Measurements from ENCODE around the gene AK1. TPM values are rescaled to one million over a fixed set of nuclear protein-coding genes. Genes with fewer than 3 reads are reported as not detected.
"Not testable (repeated sequence)": the region's sequence is repeated elsewhere in the genome, so short reads cannot be mapped to it uniquely, and the experiment has no call there.

Gene AK1
- total and polyA plus RNA-seq, 2 of the 13 experiments (the other 11 are each of a cell fraction or from before 2014, with no cell fraction given), result 19.1 to 32.8 TPM

DNA sequence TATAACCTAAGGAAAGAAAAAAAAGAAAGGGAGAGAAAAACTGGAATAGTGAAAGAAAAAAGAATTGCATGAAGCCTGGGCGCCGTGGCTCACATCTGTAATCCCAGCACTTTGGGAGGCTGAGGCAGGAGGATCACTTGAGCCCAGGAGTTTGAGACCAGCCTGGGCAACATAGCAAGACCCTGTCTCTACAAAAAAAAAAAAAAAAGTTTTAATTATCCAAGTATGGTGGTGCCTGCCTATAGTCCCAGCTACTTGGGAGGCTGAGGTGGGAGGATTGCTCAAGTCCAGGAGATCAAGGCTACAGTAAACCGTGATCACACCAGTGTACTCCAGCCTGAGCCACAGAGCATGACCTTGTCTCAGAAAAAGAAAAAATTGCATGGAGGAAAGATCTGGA is 4.2 kb upstream of the AK1 start:
- CTCF ChIA-PET (ENCODE audit: low intra/inter-chr PET ratio, low total read pairs); H3K36me3 ChIP-seq (replicated peaks in 1 of 2; ENCODE audit: control insufficient read depth in 1 of 2, insufficient read depth in 2 of 2, low read length in 2 of 2); H3K4me2 ChIP-seq (ENCODE audit: low read depth, low read length); H3K4me3 ChIP-seq (replicated peaks in 1 of 3; ENCODE audit: insufficient read depth in 1 of 3, low read depth in 2 of 3, low read length in 3 of 3); H3K27me3 ChIP-seq (ENCODE audit: control insufficient read depth in 1 of 2, insufficient read depth in 2 of 2, low read length in 2 of 2); H4K20me1 ChIP-seq (ENCODE audit: insufficient read depth, low read length); BruUV-seq (replicated peaks); H2AFZ ChIP-seq (ENCODE audit: low read length); H3K9me3 ChIP-seq (ENCODE audit: low read length); intact Hi-C loops (cut with micrococcal nuclease; ENCODE audit: unreplicated experiment); ATAC-seq; in situ Hi-C loops (cut with HindIII; ENCODE audit: extremely low pct_ligation_motif_present, low pct_unique_long_range_greater_than_20kb); H3K9ac ChIP-seq (ENCODE audit: insufficient read depth, low read depth, low read length); H3K27ac ChIP-seq (ENCODE audit: extremely low read length, insufficient read depth, low read length); FAIRE-seq; DNase-seq (ENCODE audit: low spot score); H3K79me2 ChIP-seq (ENCODE audit: insufficient read depth, low read length): not testable (repeated sequence)
- peaks cover 21% of the 10 kb centered on the region for H3K4me1 ChIP-seq (ENCODE audit: insufficient read depth, low read length)
- POLR2A ChIA-PET, result interaction anchor here (1.2 to 2.6 kb wide), 4 partner anchors 16 to 147 kb away, joined by 3 to 12 read pairs (median 4); partner anchors contain the start of gene ST6GALNAC4
- TF ChIP-seq ZNF121 (CRISPR knock-in tag; IDR thresholded peaks at IDR 0.05) (peak; percentile 53; the same call in 1 of the 2 replicates), ZMYM3 (CRISPR knock-in tag; IDR thresholded peaks at IDR 0.05) (peak; percentile 18; the same call in 1 of the 2 replicates)
- TF ChIP-seq, protein P1, sequence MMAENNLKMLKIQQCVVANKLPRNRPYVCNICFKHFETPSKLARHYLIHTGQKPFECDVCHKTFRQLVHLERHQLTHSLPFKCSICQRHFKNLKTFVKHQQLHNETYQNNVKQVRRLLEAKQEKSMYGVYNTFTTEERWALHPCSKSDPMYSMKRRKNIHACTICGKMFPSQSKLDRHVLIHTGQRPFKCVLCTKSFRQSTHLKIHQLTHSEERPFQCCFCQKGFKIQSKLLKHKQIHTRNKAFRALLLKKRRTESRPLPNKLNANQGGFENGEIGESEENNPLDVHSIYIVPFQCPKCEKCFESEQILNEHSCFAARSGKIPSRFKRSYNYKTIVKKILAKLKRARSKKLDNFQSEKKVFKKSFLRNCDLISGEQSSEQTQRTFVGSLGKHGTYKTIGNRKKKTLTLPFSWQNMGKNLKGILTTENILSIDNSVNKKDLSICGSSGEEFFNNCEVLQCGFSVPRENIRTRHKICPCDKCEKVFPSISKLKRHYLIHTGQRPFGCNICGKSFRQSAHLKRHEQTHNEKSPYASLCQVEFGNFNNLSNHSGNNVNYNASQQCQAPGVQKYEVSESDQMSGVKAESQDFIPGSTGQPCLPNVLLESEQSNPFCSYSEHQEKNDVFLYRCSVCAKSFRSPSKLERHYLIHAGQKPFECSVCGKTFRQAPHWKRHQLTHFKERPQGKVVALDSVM (CRISPR knock-in tag; IDR thresholded peaks at IDR 0.05), result peak; percentile 70
- WGBS (ENCODE audit: low lambda C conversion rate), result 72% methylated on average over 3 of the region's 3 CpGs

DNA sequence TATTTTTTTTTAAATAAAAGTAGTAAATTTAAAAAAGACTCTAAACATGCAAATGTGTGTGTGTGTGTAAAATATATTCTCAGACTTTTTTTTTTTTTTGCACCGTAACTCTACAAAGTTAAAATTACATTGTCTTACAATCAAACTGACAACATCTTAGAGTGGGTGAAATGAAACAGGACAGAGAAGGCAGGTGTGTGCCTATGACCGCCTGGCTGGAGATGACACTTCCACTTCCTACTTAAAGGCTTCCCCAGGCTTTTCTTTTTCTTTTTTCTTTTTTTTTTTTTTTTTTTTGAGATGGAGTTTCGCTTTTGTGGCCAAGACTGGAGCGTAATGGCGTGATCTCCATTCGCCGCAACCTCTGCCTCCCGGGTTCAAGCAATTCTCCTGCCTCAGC is 2.7 kb upstream of the AK1 start:
- Histone ChIP-seq H3K27me3 (ENCODE audit: control insufficient read depth in 1 of 2, insufficient read depth in 2 of 2, low read length in 2 of 2) (no peaks in the 10 kb centered on the region), H3K4me1 (ENCODE audit: insufficient read depth, low read length) (peaks cover 36% of the 10 kb centered on the region), H3K4me2 (ENCODE audit: low read depth, low read length) (no peak overlapping the region), H2AFZ (ENCODE audit: low read length) (no peak overlapping the region), H4K20me1 (ENCODE audit: insufficient read depth, low read length) (no peaks in the 10 kb centered on the region), H3K36me3 (replicated peaks in 1 of 2; ENCODE audit: control insufficient read depth in 1 of 2, insufficient read depth in 2 of 2, low read length in 2 of 2) (no peaks in the 10 kb centered on the region; a peak in 2 of 5 replicates), H3K79me2 (ENCODE audit: insufficient read depth, low read length) (no peaks in the 10 kb centered on the region), H3K9me3 (ENCODE audit: low read length) (no peaks in the 10 kb centered on the region), H3K27ac (ENCODE audit: extremely low read length, insufficient read depth, low read length) (no peak overlapping the region), H3K4me3 (replicated peaks in 1 of 3; ENCODE audit: insufficient read depth in 1 of 3, low read depth in 2 of 3, low read length in 3 of 3) (no peak overlapping the region), H3K9ac (ENCODE audit: insufficient read depth, low read depth, low read length) (no peak overlapping the region)
- ChIA-PET POLR2A (no interaction called here), CTCF (ENCODE audit: low intra/inter-chr PET ratio, low total read pairs) (no interaction called here)
- WGBS (ENCODE audit: low lambda C conversion rate), result 84% methylated on average over 8 of the region's 8 CpGs
- BruUV-seq (replicated peaks), result no TSS peak
- ATAC-seq, result no peak
- in situ Hi-C loops (cut with HindIII; ENCODE audit: extremely low pct_ligation_motif_present, low pct_unique_long_range_greater_than_20kb), result no loop called here
- FAIRE-seq, result no peak
- intact Hi-C loops (cut with micrococcal nuclease; ENCODE audit: unreplicated experiment), result no loop called here
- no peak for DNase-seq (ENCODE audit: low spot score)
- TF ChIP-seq RAD51 (IDR thresholded peaks at IDR 0.05; ENCODE audit: borderline replicate concordance), result no peak
- TF ChIP-seq ZSCAN21 (CRISPR knock-in tag; IDR thresholded peaks at IDR 0.05; ENCODE audit: borderline replicate concordance), result no peak
- TF ChIP-seq, protein P2, sequence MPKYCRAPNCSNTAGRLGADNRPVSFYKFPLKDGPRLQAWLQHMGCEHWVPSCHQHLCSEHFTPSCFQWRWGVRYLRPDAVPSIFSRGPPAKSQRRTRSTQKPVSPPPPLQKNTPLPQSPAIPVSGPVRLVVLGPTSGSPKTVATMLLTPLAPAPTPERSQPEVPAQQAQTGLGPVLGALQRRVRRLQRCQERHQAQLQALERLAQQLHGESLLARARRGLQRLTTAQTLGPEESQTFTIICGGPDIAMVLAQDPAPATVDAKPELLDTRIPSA (CRISPR knock-in tag; IDR thresholded peaks at IDR 0.05; ENCODE audit: borderline replicate concordance), result no peak
- TF ChIP-seq LCORL (IDR thresholded peaks at IDR 0.05), result no peak
- TF ChIP-seq LCORL (CRISPR knock-in tag; IDR thresholded peaks at IDR 0.05), result no peak
- TF ChIP-seq EEA1 (CRISPR knock-in tag; IDR thresholded peaks at IDR 0.05; ENCODE audit: borderline replicate concordance), result no peak
- TF ChIP-seq GPN1 (CRISPR knock-in tag; IDR thresholded peaks at IDR 0.05; ENCODE audit: borderline replicate concordance), result no peak
- TF ChIP-seq, protein P3, sequence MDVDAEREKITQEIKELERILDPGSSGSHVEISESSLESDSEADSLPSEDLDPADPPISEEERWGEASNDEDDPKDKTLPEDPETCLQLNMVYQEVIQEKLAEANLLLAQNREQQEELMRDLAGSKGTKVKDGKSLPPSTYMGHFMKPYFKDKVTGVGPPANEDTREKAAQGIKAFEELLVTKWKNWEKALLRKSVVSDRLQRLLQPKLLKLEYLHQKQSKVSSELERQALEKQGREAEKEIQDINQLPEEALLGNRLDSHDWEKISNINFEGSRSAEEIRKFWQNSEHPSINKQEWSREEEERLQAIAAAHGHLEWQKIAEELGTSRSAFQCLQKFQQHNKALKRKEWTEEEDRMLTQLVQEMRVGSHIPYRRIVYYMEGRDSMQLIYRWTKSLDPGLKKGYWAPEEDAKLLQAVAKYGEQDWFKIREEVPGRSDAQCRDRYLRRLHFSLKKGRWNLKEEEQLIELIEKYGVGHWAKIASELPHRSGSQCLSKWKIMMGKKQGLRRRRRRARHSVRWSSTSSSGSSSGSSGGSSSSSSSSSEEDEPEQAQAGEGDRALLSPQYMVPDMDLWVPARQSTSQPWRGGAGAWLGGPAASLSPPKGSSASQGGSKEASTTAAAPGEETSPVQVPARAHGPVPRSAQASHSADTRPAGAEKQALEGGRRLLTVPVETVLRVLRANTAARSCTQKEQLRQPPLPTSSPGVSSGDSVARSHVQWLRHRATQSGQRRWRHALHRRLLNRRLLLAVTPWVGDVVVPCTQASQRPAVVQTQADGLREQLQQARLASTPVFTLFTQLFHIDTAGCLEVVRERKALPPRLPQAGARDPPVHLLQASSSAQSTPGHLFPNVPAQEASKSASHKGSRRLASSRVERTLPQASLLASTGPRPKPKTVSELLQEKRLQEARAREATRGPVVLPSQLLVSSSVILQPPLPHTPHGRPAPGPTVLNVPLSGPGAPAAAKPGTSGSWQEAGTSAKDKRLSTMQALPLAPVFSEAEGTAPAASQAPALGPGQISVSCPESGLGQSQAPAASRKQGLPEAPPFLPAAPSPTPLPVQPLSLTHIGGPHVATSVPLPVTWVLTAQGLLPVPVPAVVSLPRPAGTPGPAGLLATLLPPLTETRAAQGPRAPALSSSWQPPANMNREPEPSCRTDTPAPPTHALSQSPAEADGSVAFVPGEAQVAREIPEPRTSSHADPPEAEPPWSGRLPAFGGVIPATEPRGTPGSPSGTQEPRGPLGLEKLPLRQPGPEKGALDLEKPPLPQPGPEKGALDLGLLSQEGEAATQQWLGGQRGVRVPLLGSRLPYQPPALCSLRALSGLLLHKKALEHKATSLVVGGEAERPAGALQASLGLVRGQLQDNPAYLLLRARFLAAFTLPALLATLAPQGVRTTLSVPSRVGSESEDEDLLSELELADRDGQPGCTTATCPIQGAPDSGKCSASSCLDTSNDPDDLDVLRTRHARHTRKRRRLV (CRISPR knock-in tag; IDR thresholded peaks at IDR 0.05), result no peak
- TF ChIP-seq SMC3 (IDR thresholded peaks at IDR 0.05; ENCODE audit: low read length), result no peak

All from HepG2 (cell line).